Sciatic nerve (tissue), 2 donors: ENCODE data around the gene KCNK2. TPM values are rescaled to one million over a fixed set of nuclear protein-coding genes. Genes with fewer than 3 reads are reported as not detected.

Experiments
- ATAC-seq: fragments of 200-7000 bp; cut with Tn5 transposase; one replicate; pipeline ENCODE4 v1.9.1; 2020; ENCODE audit warnings: mild to moderate bottlenecking, moderate library complexity
- DNase-seq: peaks from one replicate; pipeline ENCODE4 v3.0.0-alpha.2; 2020; ENCODE audit warnings: low spot score
- intact Hi-C: fragments of 100-400 bp; cut with DNase I; formaldehyde crosslinking; loops from one replicate; pipeline ENCODE4 v1.14.2; 2022
- total RNA-seq: library from RNA; stranded (reverse); fragmentation: NEBNext Ultra II Directional; extraction: Animal tissue kit (Norgen Biotek cat#: 25700); gene quantifications from one replicate; pipeline ENCODE4 v1.2.1, GENCODE V29; 2021
- donor health status: DM: no; HTN: no; CAD: no.
- donor health status: DM: no; HTN: no; CAD: no.

Gene KCNK2
- total RNA-seq, 1 donor from 2014 or later = 18.2 TPM

- intact Hi-C loops = no loop called here
- ATAC-seq (no peak), DNase-seq (no peak)
Observed at GRCh38 chr1:215220346-215220745, 137.8 kb downstream of the KCNK2 start.

GRCh38 chr1:215226757-215227156 lies 144.2 kb downstream of the KCNK2 start:
- intact Hi-C loops = no loop called here
- no peak for ATAC-seq
- DNase-seq = no peak

- intact Hi-C loops = no loop called here
- ATAC-seq = no peak
- no peak for DNase-seq
Observed at GRCh38 chr1:215228193-215228592, 145.7 kb downstream of the KCNK2 start.

- ATAC-seq (no peak), DNase-seq (no peak)
- intact Hi-C loops = no loop called here
Observed at GRCh38 chr1:215241451-215241850, 158.9 kb downstream of the KCNK2 start.

GRCh38 chr1:215243345-215244054 lies 161.0 kb downstream of the KCNK2 start:
- DNase-seq (no peak), ATAC-seq (no peak)
- intact Hi-C loops = no loop called here

GRCh38 chr1:215250913-215251312 lies 168.4 kb downstream of the KCNK2 start:
- no peak for DNase-seq
- intact Hi-C loops = no loop called here

GRCh38 chr1:215251428-215251827 lies 168.9 kb downstream of the KCNK2 start:
- no peak for ATAC-seq
- no peak for DNase-seq
- intact Hi-C loops = no loop called here

More at GRCh38 chr1:215250913-215251312, 168.4 kb downstream of the KCNK2 start:
- ATAC-seq = no peak

GRCh38 chr1:215252164-215252563 lies 169.6 kb downstream of the KCNK2 start:
- ATAC-seq (no peak), DNase-seq (no peak)
- intact Hi-C loops = no loop called here

GRCh38 chr1:215256936-215257679 lies 174.6 kb downstream of the KCNK2 start:
- intact Hi-C loops = no loop called here
- ATAC-seq (no peak), DNase-seq (no peak)

GRCh38 chr1:215260711-215261110 lies 178.2 kb downstream of the KCNK2 start:
- DNase-seq (no peak), ATAC-seq (no peak)
- intact Hi-C loops = no loop called here

GRCh38 chr1:215262106-215262505 lies 179.6 kb downstream of the KCNK2 start:
- no peak for ATAC-seq

GRCh38 chr1:215263636-215264035 lies 181.1 kb downstream of the KCNK2 start:
- DNase-seq (no peak), ATAC-seq (no peak)
- intact Hi-C loops = no loop called here

More at GRCh38 chr1:215262106-215262505, 179.6 kb downstream of the KCNK2 start:
- intact Hi-C loops = no loop called here
- no peak for DNase-seq

- intact Hi-C loops = no loop called here
- ATAC-seq (no peak), DNase-seq (no peak)
Observed at GRCh38 chr1:215264649-215265048, 182.1 kb downstream of the KCNK2 start.

- ATAC-seq (no peak), DNase-seq (no peak)
- intact Hi-C loops = no loop called here
Observed at GRCh38 chr1:215267495-215267894, 185.0 kb downstream of the KCNK2 start.

- DNase-seq = no peak
- intact Hi-C loops = no loop called here
- ATAC-seq = no peak
Observed at GRCh38 chr1:215269955-215270354, 187.4 kb downstream of the KCNK2 start.

- ATAC-seq = no peak
- intact Hi-C loops = no loop called here
- DNase-seq = no peak
Observed at GRCh38 chr1:215273838-215274516, 191.4 kb downstream of the KCNK2 start.

- intact Hi-C loops = no loop called here
- ATAC-seq (peak; percentile 95), DNase-seq (no peak)
Observed at GRCh38 chr1:215276582-215276981, 194.0 kb downstream of the KCNK2 start.

- intact Hi-C loops = no loop called here
- ATAC-seq = no peak
- DNase-seq = no peak
Observed at GRCh38 chr1:215277532-215277931, 195.0 kb downstream of the KCNK2 start.

- DNase-seq (no peak), ATAC-seq (no peak)
- intact Hi-C loops = no loop called here
Observed at GRCh38 chr1:215279682-215280081, 197.1 kb downstream of the KCNK2 start.

GRCh38 chr1:215282557-215282956 lies 200.0 kb downstream of the KCNK2 start:
- DNase-seq (no peak), ATAC-seq (no peak)
- intact Hi-C loops = no loop called here
